GM18868 (cell line): ENCODE results near the gene PDE4B.

ENCODE experiments used
- ATAC-seq: cut with Tn5 transposase; IDR thresholded peaks from one replicate; pipeline ENCODE4 v1.9.1; 2021; ENCODE audit warnings: mild to moderate bottlenecking, moderate library complexity; ENCODE audit not compliant: unreplicated experiment

PDE4B gene

GRCh38 chr1:66274634-66275033 lies 481.9 kb downstream of the PDE4B start:
- peak; percentile 48 for ATAC-seq

GRCh38 chr1:66275083-66275482 lies 482.4 kb downstream of the PDE4B start:
- no peak for ATAC-seq

GRCh38 chr1:66275601-66276023 lies 482.9 kb downstream of the PDE4B start:
- no peak for ATAC-seq

GRCh38 chr1:66276218-66276617 lies 483.5 kb downstream of the PDE4B start:
- peak; percentile 67 for ATAC-seq

GRCh38 chr1:66278260-66279021 lies 485.7 kb downstream of the PDE4B start:
- ATAC-seq, result peak; percentile 24

GRCh38 chr1:66281808-66282207 lies 489.1 kb downstream of the PDE4B start:
- ATAC-seq, result no peak

GRCh38 chr1:66282343-66282852 lies 489.7 kb downstream of the PDE4B start:
- ATAC-seq, result peak; percentile 77

GRCh38 chr1:66282891-66283621 lies 490.4 kb downstream of the PDE4B start:
- no peak for ATAC-seq

- ATAC-seq, result peak; percentile 66
Observed at GRCh38 chr1:66283622-66284041, 490.9 kb downstream of the PDE4B start.

- ATAC-seq, result no peak
Observed at GRCh38 chr1:66284746-66285145, 492.1 kb downstream of the PDE4B start.

GRCh38 chr1:66285618-66286270 lies 493.0 kb downstream of the PDE4B start:
- ATAC-seq, result no peak

- no peak for ATAC-seq
Observed at GRCh38 chr1:66286307-66286706, 493.6 kb downstream of the PDE4B start.

- no peak for ATAC-seq
Observed at GRCh38 chr1:66288048-66288447, 495.4 kb downstream of the PDE4B start.

GRCh38 chr1:66290761-66291530 lies 498.3 kb downstream of the PDE4B start:
- ATAC-seq, result peak; percentile 10

- ATAC-seq, result peak; percentile 47
Observed at GRCh38 chr1:66291531-66291864, 498.8 kb downstream of the PDE4B start.

- ATAC-seq, result no peak
Observed at GRCh38 chr1:66292305-66292704, 499.6 kb downstream of the PDE4B start.

- no peak for ATAC-seq
Observed at GRCh38 chr1:66292944-66293343, 500.2 kb downstream of the PDE4B start.

GRCh38 chr1:66294707-66295370 lies 502.1 kb downstream of the PDE4B start:
- ATAC-seq, result peak; percentile 45

GRCh38 chr1:66295803-66296202 lies 503.1 kb downstream of the PDE4B start:
- ATAC-seq, result no peak

GRCh38 chr1:66296370-66296769 lies 503.7 kb downstream of the PDE4B start:
- no peak for ATAC-seq
